Osteocyte (in vitro differentiated cells): ENCODE measurements around the gene CADM2. TPM values are rescaled to one million over a fixed set of nuclear protein-coding genes. Genes with fewer than 3 reads are reported as not detected.

Source experiments
- DNase-seq: peaks from one replicate; pipeline ENCODE4 v3.0.0; 2021; ENCODE audit warnings: mixed read lengths; ENCODE audit not compliant: unreplicated experiment; ENCODE audit errors: extremely low spot score
- H3K27ac Mint-ChIP-seq: one replicate; pipeline ENCODE4 v1.8.0; 2021; ENCODE audit warnings: mild to moderate bottlenecking, mixed read lengths; ENCODE audit not compliant: unreplicated experiment
- H3K27me3 Mint-ChIP-seq: one replicate; pipeline ENCODE4 v1.8.0; 2021; ENCODE audit warnings: mixed read lengths; ENCODE audit not compliant: unreplicated experiment
- H3K36me3 Mint-ChIP-seq: one replicate; pipeline ENCODE4 v1.8.0; 2021; ENCODE audit warnings: mixed read lengths; ENCODE audit not compliant: unreplicated experiment
- H3K4me1 Mint-ChIP-seq: one replicate; pipeline ENCODE4 v1.8.0; 2021; ENCODE audit warnings: mixed read lengths; ENCODE audit not compliant: unreplicated experiment
- H3K4me3 Mint-ChIP-seq: one replicate; pipeline ENCODE4 v1.8.0; 2021; ENCODE audit warnings: mild to moderate bottlenecking, moderate library complexity, mixed read lengths; ENCODE audit not compliant: unreplicated experiment
- H3K9me3 Mint-ChIP-seq: one replicate; pipeline ENCODE4 v1.8.0; 2021; ENCODE audit warnings: mixed read lengths; ENCODE audit not compliant: unreplicated experiment
- total RNA-seq: library from RNA; stranded (reverse); gene quantifications from 2 replicates; pipeline ENCODE4 v1.2.1, GENCODE V29; 2021
- TF ChIP-seq, protein P1 (sequence below): fragments of 200-600 bp; sonication (generic); IDR thresholded peaks from 2 replicates; pipeline ENCODE4 v1.5.0; 2021; ENCODE audit warnings: antibody characterized with exemption, mild to moderate bottlenecking, moderate library complexity

CADM2 gene
- total RNA-seq, 1 donor from 2014 or later, result 1.5 TPM

DNA sequence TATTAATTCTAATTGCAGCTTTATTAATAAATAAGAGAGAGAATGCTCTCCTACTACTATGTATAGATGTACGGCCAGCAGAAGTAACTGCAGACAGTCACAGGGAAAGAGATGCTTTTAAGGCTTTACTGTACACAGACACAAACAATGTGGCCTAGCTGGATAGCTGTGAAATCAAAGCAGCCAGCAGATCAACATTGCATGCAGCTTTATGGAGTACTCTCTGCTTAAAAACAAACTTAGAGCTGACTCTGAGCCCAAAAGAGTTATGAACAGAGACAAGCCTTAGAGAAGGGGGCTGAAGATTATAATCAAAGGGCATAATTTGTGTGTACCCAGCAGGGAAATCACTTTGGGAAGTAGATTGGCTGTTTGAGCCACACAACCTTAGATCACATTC is 47.2 kb downstream of the CADM2 start:
- no peak for DNase-seq
- Mint-ChIP-seq H3K36me3 (no peaks in the 10 kb centered on the region), H3K4me3 (no peak overlapping the region), H3K4me1 (no peaks in the 10 kb centered on the region), H3K9me3 (no peaks in the 10 kb centered on the region), H3K27ac (no peak overlapping the region), H3K27me3 (no peaks in the 10 kb centered on the region)
- TF ChIP-seq, protein P1, sequence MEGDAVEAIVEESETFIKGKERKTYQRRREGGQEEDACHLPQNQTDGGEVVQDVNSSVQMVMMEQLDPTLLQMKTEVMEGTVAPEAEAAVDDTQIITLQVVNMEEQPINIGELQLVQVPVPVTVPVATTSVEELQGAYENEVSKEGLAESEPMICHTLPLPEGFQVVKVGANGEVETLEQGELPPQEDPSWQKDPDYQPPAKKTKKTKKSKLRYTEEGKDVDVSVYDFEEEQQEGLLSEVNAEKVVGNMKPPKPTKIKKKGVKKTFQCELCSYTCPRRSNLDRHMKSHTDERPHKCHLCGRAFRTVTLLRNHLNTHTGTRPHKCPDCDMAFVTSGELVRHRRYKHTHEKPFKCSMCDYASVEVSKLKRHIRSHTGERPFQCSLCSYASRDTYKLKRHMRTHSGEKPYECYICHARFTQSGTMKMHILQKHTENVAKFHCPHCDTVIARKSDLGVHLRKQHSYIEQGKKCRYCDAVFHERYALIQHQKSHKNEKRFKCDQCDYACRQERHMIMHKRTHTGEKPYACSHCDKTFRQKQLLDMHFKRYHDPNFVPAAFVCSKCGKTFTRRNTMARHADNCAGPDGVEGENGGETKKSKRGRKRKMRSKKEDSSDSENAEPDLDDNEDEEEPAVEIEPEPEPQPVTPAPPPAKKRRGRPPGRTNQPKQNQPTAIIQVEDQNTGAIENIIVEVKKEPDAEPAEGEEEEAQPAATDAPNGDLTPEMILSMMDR, result no peak

DNA sequence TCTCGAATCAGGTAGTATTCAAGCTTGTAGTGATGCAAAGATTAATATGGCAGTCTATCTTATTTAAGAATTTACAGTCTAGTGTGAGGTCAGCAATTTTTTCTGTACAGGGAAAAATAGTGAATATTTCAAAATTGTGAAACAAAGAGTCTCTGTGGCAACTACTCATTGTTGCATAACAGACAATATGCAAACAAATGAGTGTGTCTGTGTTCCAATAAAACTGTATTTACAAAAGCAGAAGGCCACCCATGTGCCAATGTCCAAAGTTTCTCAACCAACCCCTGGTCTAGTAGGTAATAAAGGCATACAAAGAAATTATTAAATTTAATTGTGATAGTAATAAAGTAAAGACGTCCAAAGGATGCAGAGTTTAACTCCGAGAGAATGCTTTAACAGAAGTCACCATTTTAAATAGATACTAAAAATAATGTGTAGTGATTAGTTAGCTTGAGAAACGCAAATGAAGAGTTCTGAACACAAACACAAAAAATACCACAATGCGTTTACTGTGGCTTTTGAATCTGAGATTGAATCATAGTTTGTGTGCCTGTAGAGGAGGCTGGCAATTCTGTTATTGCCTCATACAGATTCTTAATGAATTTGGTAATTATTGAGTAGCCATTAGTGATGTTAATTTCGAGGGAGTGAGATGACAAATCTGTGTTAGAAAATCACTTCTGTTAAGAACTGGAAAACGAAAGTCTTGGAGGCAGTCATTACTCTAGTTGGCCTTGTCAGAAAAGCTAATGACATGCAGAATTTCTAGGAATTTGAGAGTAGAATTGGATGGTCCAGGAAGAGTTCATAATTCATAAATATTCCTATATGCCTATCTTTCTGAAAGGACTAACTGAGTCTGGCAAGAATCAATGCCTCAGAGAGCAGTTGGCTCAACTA is 48.7 kb downstream of the CADM2 start:
- no peaks in the 10 kb centered on the region for H3K4me1 Mint-ChIP-seq
- H3K4me3 Mint-ChIP-seq, result no peak overlapping the region
- no peaks in the 10 kb centered on the region for H3K36me3 Mint-ChIP-seq
- no peaks in the 10 kb centered on the region for H3K27me3 Mint-ChIP-seq
- no peak overlapping the region for H3K27ac Mint-ChIP-seq
- TF ChIP-seq, protein P1, result no peak
- H3K9me3 Mint-ChIP-seq, result no peaks in the 10 kb centered on the region
- DNase-seq, result no peak

DNA sequence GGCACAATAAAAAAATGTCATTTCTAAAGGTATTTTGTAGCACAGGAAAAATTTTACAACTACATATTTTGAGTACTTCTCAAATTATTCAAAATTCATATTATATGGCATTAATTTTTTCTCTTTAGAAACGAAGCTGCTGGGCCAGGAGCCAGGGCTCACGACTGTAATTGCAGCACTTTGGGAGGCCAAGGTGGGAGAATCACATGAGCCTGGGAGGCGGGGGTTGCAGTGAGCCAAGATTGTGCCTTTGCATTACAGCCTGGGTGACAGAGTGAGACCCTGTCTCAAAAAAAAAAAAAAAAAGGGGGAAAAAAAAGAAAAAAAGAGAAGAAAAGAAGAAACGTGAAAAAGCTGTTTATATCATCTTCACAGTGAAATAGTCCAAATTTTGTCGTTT is 62.0 kb downstream of the CADM2 start:
- TF ChIP-seq, protein P1, result no peak
- Mint-ChIP-seq H3K4me3 (no peak overlapping the region), H3K36me3 (no peaks in the 10 kb centered on the region), H3K27me3 (no peaks in the 10 kb centered on the region), H3K4me1 (no peaks in the 10 kb centered on the region), H3K27ac (no peak overlapping the region), H3K9me3 (no peaks in the 10 kb centered on the region)
- DNase-seq, result no peak

DNA sequence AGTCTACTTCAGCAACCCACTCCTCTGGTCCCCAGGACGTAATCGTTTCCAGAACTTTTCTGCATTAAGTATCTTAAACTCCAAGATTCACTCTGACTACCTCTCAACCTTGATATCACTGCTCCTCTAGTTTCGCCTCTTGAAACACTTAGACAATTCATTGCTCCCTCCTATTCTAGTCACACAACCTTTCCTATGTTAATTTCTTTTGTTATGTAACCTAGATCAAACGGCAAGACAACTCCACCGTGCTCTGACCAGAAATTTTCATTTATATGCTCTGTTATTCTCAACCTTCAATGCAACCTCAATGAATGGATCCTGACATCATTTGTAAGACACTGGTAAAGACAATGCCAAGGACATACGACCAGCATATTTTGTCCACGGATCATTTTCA is 71.3 kb downstream of the CADM2 start:
- no peaks in the 10 kb centered on the region for H3K36me3 Mint-ChIP-seq
- TF ChIP-seq, protein P1, result no peak
- H3K27ac Mint-ChIP-seq, result no peak overlapping the region
- no peaks in the 10 kb centered on the region for H3K4me1 Mint-ChIP-seq
- no peaks in the 10 kb centered on the region for H3K9me3 Mint-ChIP-seq
- no peak for DNase-seq
- peaks cover 3% of the 10 kb centered on the region for H3K27me3 Mint-ChIP-seq
- no peak overlapping the region for H3K4me3 Mint-ChIP-seq

DNA sequence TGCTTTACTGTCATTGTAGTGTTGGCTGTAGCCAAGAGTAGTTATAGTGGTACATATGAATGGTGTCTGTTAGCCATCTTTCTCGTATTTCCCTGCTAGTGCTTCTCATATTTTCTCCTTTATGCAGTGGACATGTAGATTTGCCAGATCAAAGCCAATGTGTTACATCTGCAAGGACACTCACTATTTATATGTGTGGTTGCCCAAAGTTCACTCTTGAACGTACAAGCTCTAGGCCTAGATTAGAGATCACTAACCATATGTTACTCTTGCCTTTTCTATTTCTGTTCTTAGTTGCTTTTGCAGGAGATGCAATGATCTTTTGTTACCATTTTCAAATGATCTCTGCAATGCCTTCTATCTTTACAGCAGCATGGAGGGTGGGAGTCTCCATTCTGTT is 78.4 kb downstream of the CADM2 start:
- DNase-seq, result no peak
- TF ChIP-seq, protein P1, result no peak
- H3K9me3 Mint-ChIP-seq, result no peaks in the 10 kb centered on the region
- H3K27ac Mint-ChIP-seq, result no peak overlapping the region
- H3K27me3 Mint-ChIP-seq, result no peaks in the 10 kb centered on the region
- H3K36me3 Mint-ChIP-seq, result no peaks in the 10 kb centered on the region
- H3K4me1 Mint-ChIP-seq, result no peaks in the 10 kb centered on the region
- no peak overlapping the region for H3K4me3 Mint-ChIP-seq
